ENCODE data around the gene WBP1.

The WBP1 gene

DNA sequence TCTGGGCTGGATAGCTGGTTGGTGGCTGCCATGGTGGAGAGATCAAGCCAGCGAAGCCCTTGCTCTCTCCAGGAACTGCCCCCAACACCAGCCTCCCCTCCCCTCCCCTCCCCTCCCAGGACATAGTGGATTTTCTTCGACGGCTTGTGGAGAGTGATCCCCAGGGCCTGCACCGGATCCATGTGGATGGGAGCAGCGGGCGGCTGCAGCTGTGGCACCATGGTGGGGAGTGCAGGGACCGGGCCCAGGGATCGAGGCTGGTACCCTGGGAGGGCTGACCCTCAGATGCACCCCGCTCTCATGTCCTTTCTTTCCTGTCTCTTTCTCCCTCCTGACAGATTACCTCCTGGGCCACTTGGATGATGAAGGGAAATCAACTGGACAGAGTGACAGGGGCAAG is 31.7 kb downstream of the WBP1 start:
- DNase-seq (ENCODE audit: low read depth in 2 of 2), result no peak
- H3K4me3 ChIP-seq (replicated peaks in 1 of 2; ENCODE audit: low read depth in 2 of 2, low read length in 2 of 2), result no peak overlapping the region
- TF ChIP-seq, protein P1, sequence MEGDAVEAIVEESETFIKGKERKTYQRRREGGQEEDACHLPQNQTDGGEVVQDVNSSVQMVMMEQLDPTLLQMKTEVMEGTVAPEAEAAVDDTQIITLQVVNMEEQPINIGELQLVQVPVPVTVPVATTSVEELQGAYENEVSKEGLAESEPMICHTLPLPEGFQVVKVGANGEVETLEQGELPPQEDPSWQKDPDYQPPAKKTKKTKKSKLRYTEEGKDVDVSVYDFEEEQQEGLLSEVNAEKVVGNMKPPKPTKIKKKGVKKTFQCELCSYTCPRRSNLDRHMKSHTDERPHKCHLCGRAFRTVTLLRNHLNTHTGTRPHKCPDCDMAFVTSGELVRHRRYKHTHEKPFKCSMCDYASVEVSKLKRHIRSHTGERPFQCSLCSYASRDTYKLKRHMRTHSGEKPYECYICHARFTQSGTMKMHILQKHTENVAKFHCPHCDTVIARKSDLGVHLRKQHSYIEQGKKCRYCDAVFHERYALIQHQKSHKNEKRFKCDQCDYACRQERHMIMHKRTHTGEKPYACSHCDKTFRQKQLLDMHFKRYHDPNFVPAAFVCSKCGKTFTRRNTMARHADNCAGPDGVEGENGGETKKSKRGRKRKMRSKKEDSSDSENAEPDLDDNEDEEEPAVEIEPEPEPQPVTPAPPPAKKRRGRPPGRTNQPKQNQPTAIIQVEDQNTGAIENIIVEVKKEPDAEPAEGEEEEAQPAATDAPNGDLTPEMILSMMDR (IDR thresholded peaks at IDR 0.05; ENCODE audit: low read depth, low read length), result no peak

DNA sequence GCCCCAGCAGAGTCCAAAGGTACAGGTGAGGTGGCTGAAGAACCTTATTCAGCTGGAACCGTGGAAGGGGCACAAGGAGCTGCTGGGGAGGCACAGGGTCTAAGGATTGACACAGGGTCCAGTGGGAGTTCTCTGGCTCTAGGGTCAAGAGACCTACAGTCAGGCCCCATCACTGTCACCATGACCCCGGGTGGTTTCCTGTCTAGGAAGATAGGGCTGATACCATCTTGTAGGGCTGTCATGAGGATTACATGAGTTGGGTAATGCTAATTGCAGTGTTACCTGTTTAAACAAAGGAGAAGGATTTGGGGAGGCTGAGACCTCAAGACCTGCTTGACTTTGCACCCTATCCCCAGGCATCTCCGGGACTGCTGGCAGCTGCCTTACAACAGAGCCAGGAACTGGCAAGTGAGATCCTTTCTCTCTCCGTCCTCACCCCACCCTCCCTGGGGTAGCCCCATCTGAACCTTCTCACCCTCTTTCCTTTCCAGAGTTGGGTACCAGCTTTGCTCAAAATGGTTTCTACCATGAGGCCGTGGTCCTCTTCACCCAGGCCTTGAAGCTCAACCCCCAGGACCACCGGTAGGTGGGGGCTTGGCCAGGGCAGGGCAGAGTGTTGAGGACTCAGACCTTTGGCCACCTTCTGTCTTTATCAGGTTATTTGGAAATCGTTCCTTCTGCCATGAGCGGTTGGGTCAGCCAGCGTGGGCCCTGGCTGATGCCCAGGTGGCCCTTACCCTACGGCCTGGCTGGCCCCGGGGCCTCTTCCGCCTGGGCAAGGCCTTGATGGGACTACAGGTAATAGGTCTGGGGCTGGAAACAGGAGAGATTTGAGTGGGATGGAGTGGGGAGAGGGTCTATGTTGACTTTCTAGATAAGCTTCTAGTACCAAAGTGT is 33.7 kb downstream of the WBP1 start:
- no peak for DNase-seq (ENCODE audit: low read depth in 2 of 2)
- H3K4me3 ChIP-seq (replicated peaks in 1 of 2; ENCODE audit: low read depth in 2 of 2, low read length in 2 of 2), result no peak overlapping the region
- TF ChIP-seq, protein P1 (IDR thresholded peaks at IDR 0.05; ENCODE audit: low read depth, low read length), result no peak

DNA sequence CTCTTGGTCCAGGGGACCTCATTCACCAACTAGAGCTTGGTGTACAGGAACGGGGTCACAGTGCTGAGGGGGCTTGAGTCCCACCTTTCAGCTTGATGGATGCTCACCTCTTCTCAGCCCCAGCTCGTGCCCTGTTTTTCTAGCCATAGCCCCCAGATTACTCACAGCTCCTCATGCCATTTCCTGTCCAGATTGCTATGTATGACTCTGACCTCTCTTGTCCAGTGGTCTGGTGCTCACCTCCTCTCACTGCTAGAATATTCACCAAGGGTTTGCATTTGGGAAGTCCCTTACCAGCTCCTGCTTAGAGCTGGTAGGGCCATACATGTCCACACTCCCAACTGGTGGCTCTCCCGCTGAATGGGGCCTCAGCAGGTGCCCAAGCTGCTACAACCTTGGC is 35.3 kb downstream of the WBP1 start:
- TF ChIP-seq, protein P1 (IDR thresholded peaks at IDR 0.05; ENCODE audit: low read depth, low read length), result no peak
- peak in 1 of 2 donors; percentile 27 for DNase-seq (ENCODE audit: low read depth in 2 of 2)
- no peak overlapping the region for H3K4me3 ChIP-seq (replicated peaks in 1 of 2; ENCODE audit: low read depth in 2 of 2, low read length in 2 of 2)

DNA sequence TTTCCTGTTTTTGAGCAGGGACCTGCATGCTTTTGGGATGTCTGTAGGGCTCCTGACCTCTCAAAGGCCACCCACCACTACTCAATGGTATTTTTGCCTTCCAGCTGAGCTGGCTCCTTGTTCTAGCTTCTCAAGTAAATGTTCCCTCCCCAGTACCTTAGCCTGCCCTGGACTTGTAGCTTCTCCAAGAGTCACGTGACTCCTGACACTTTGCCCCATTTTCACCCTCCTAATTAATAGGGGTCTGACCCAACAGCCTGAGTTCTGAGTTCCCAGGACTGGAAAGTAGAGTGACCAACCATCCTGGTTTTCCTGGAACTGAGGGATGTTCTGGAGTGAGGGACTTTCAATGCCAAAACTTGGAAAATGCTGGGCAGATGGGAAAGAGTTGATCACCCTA is 37.2 kb downstream of the WBP1 start:
- TF ChIP-seq, protein P1 (IDR thresholded peaks at IDR 0.05; ENCODE audit: low read depth, low read length), result no peak
- no peak overlapping the region for H3K4me3 ChIP-seq (replicated peaks in 1 of 2; ENCODE audit: low read depth in 2 of 2, low read length in 2 of 2)
- DNase-seq (ENCODE audit: low read depth in 2 of 2), result no peak

DNA sequence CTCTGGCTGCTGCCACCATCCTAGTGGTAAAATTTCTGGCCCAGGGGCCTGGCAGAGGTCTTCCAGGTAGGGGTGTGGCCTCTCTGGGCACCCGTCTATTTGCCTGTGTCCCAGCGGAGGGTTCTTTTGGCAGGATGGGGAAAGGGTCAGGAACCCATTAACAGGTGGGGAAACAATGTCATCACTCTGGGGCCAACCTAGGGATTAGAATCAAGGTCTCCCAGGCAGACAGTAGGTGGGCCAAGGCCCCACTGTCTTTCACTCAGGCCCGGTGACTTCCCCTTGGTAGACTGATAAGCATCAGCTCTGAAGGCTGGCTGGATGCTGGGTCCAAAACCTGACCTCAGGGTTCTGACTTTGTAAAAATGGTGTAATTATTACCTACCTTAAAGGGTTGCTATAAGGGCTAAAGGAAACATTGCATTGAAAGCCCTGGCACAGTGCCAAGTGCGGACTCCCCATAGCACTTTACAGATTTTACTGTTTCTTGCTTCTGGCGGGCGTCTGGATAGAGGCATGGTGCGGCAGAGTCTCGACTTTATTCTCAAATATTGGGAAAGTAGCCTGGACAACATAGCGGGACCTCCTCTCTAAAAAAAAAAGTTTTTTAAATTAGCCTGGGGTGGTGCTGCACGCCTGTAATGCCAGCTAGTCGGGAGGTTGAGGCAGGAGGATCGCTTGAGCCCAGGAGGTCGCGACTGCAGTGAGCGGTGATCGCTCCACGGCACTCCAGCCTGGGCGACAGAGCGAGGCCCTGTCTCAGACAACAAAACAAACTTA is 38.9 kb downstream of the WBP1 start:
- no peak overlapping the region for H3K4me3 ChIP-seq (replicated peaks in 1 of 2; ENCODE audit: low read depth in 2 of 2, low read length in 2 of 2)
- no peak for DNase-seq (ENCODE audit: low read depth in 2 of 2)
- TF ChIP-seq, protein P1 (IDR thresholded peaks at IDR 0.05; ENCODE audit: low read depth, low read length), result no peak

DNA sequence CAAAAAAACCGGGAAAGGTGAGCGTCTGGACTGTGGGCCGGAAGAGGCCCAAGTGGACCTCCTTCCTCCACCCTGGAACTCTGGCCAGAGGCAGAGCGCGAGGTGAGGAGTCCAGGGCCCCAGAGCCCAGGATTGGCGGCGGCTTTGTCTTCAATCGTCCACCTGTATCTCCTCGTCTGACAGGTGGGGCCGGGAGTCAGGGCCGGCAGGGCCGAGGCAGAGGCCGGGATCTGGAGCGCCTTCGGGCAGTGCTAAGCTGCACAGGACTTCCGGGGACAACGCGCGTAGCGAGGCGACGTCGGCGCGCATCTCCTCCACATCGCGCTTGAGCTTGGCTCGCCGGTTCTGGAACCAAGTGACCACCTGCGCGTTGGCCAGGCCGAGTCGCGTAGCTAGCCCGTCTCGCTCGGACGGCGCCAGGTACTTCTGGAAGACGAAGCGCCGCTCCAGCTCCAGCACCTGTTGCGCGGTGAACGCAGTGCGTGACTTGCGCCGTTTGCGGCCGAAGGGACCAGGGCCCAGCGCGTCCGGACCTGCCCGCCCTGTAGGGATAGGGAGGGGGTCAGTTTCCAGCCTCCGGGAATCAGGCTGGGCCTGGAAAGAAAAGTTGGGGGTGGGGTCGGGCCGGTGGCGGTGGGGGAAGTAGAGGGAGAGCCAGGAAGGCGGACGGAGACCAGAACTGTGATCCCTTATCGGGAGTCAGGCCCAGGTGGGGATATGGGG is 39.7 kb downstream of the WBP1 start:
- TF ChIP-seq, protein P1 (IDR thresholded peaks at IDR 0.05; ENCODE audit: low read depth, low read length), result no peak
- DNase-seq (ENCODE audit: low read depth in 2 of 2), result peak in 1 of 2 donors; percentile 14
- H3K4me3 ChIP-seq (replicated peaks in 1 of 2; ENCODE audit: low read depth in 2 of 2, low read length in 2 of 2), result peak overlapping the region; percentile 35 to 39
